ENCODE results near the gene STEAP1B.

- TF ChIP-seq RAD21 (IDR thresholded peaks at IDR 0.05) (no peak), CTCF (IDR thresholded peaks at IDR 0.05; ENCODE audit: low read depth, low read length, missing input control) (no peak), REST (IDR thresholded peaks at IDR 0.05) (no peak), YY1 (IDR thresholded peaks at IDR 0.05) (no peak), FOXA1 (IDR thresholded peaks at IDR 0.05) (no peak), MAX (IDR thresholded peaks at IDR 0.05) (no peak), RXRA (IDR thresholded peaks at IDR 0.05) (no peak), EGR1 (IDR thresholded peaks at IDR 0.05; ENCODE audit: low read depth in 2 of 2) (no peak), TAF1 (conservative IDR thresholded peaks at IDR 0.05) (no peak), JUND (IDR thresholded peaks at IDR 0.05) (no peak)
These were observed 944 bp downstream of the STEAP1B start for GRCh38 chr7:22499044-22499443.

All from liver (tissue), 3 donors.